Heart left ventricle (tissue), 16 donors: ENCODE data around the gene STARD13. TPM values are rescaled to one million over a fixed set of nuclear protein-coding genes. Genes with fewer than 3 reads are reported as not detected.

Experiments
- ATAC-seq, 4 donors: fragments of 200-7000 bp; cut with Tn5 transposase; one replicate each; pipeline ENCODE4 v1.9.1; 2020 to 2022; ENCODE audit warnings: moderate library complexity in 4 of 4, mild to moderate bottlenecking in 3 of 4, moderate number of reproducible peaks in 1 of 4
- DNase-seq, 5 donors: peaks; one replicate each; pipeline ENCODE4 v3.0.0-alpha.2; 2020
- H3K27ac ChIP-seq, 12 donors: fragments of 200-600 bp; sonication (generic) in 4 of 12; one replicate each; pipeline versions ENCODE4 v1.5.0 to v1.8.0; 2016 to 2022; ENCODE audit warnings: mild to moderate bottlenecking in 2 of 12
- H3K27me3 ChIP-seq, 9 donors: fragments of 200-600 bp; sonication (generic) in 2 of 9; one replicate each; pipeline versions ENCODE4 v1.5.1 to v1.8.0; 2016 to 2022; ENCODE audit warnings: mild to moderate bottlenecking in 3 of 9
- H3K36me3 ChIP-seq, 9 donors: fragments of 200-600 bp; sonication (generic) in 2 of 9; one replicate each; pipeline versions ENCODE4 v1.5.0 to v1.8.0; 2018 to 2022; ENCODE audit warnings: mild to moderate bottlenecking in 2 of 9
- H3K4me1 ChIP-seq, 12 donors: fragments of 200-600 bp; sonication (generic) in 4 of 12; one replicate each; pipeline versions ENCODE4 v1.5.0 to v1.8.0; 2016 to 2022; ENCODE audit warnings: mild to moderate bottlenecking in 3 of 12
- H3K4me3 ChIP-seq, 12 donors: fragments of 200-600 bp; sonication (generic) in 4 of 12; one replicate each; pipeline versions ENCODE4 v1.5.0 to v1.8.0; 2017 to 2022; ENCODE audit warnings: mild to moderate bottlenecking in 9 of 12, moderate library complexity in 4 of 12
- H3K9me3 ChIP-seq, 12 donors: fragments of 200-600 bp; sonication (generic) in 4 of 12; one replicate each; pipeline versions ENCODE4 v1.5.0 to v1.8.0; 2016 to 2022; ENCODE audit warnings: mild to moderate bottlenecking in 1 of 12
- CTCF ChIP-seq, 12 donors: fragments of 200-600 bp; sonication (generic) in 4 of 12; IDR thresholded peaks; one replicate each; pipeline versions ENCODE4 v1.5.0 to v1.8.0; 2018 to 2022; ENCODE audit warnings: antibody characterized with exemption in 12 of 12, mild to moderate bottlenecking in 5 of 12
- POLR2A ChIP-seq, 2 donors: fragments of 450-650 bp; IDR thresholded peaks; one replicate each; pipeline ENCODE4 v1.6.1; 2017; ENCODE audit warnings: antibody characterized with exemption in 2 of 2, mild to moderate bottlenecking in 2 of 2, moderate library complexity in 2 of 2
- WGBS, 4 donors: extraction: QIAGEN DNeasy Blood & Tissue Kit in 2 of 4; methylation state at CpG; one replicate each; pipeline versions ENCODE4 v1.1.5 to v1.1.7; 2013 to 2018; 5-methylcytosine and 5-hydroxymethylcytosine counted together
- intact Hi-C, 10 donors: fragments of 100-400 bp; cut with DNase I; formaldehyde crosslinking; loops; one replicate each; pipeline versions ENCODE4 v1.11.1 to v1.14.2; 2022
- polyA plus RNA-seq, 2 donors: library from polyadenylated mRNA; stranded (reverse); fragments of 200-250 nt; gene quantifications; one replicate each; pipeline ENCODE4 v1.2.3, GENCODE V29; 2013
- total RNA-seq, 9 donors: library from RNA; depleted of rRNA in 2 of 9; stranded (reverse); fragments of >200 nt in 2 of 9; fragmentation: NEBNext Ultra II Directional in 3 of 9; extraction: Animal tissue kit (Norgen Biotek cat#: 25700) in 3 of 9; gene quantifications; one replicate each; pipeline versions ENCODE4 v1.1.0 to v1.2.4, GENCODE V29; 2016 to 2023
- donor health status: ischemic (EF 13 %, LVEDD 7.1; RV severe dilation, severe dysfunction).
- donor health status: healthy with polysubstance abuse.
- donor health status: DM: no; HTN: yes; CAD: no.
- donor health status: DM: no; HTN: no; CAD: no.
- donor health status: ischemic (EF 25% LVEDD 6.9; RV normal size, moderate dysfunction).
- donor health status: ischemic (EF 25% LVEDD 5.7; RV mildly dilated, moderate dysfunction).
- donor health status: healthy.
- donor health status: DM: yes; HTN: yes; CAD: no.
- donor health status: ischemic (EF 35%, LVEDD 5.7; RV mildly dilated, moderate dysfunction).
- donor health status: nonischemic (EF 11% LVEDD 7.7; RV severe dilation, severe dysfunction).
- donor health status: DM: yes; HTN: yes; CAD: no.
- donor health status: PGD.
- donor health status: ischemic (EF 29% LVEDD 5.4; RV normal size, mild dysfunction).
- donor health status: nonischemic (EF 23%, LVEDD 6.1; RV moderate dilation, normal function).

Gene STARD13
- total and polyA plus RNA-seq, 11 donors, result 9.3 to 39.2 (median 28.3) TPM

- Histone ChIP-seq H3K27me3 (no peaks in the 10 kb centered on the region), H3K27ac (peak overlapping the region in 3 of 12 donors; percentile 8 to 27 (median 15)), H3K4me3 (no peak overlapping the region), H3K36me3 (peaks cover 0 to 12% (median 4%) of the 10 kb centered on the region in 9 donors), H3K9me3 (no peaks in the 10 kb centered on the region), H3K4me1 (peaks cover 0 to 63% (median 20%) of the 10 kb centered on the region in 12 donors)
- 84 to 94% (median 93%) methylated on average over 5 of the region's 5 CpGs for WGBS, 4 donors
- intact Hi-C loops, result no loop called here
- TF ChIP-seq CTCF (IDR thresholded peaks at IDR 0.05), result no peak
- no peak for TF ChIP-seq POLR2A (IDR thresholded peaks at IDR 0.05)
- DNase-seq, result no peak
- ATAC-seq, result no peak
Measured at GRCh38 chr13:33150662-33151061, 134.9 kb downstream of the STARD13 start.

- no peak overlapping the region for H3K4me3 ChIP-seq
- no peaks in the 10 kb centered on the region for H3K27me3 ChIP-seq
- TF ChIP-seq POLR2A (IDR thresholded peaks at IDR 0.05) (no peak), CTCF (IDR thresholded peaks at IDR 0.05) (no peak)
- no peaks in the 10 kb centered on the region for H3K9me3 ChIP-seq
- peaks cover 0 to 67% (median 24%) of the 10 kb centered on the region in 12 donors for H3K4me1 ChIP-seq
- DNase-seq (no peak), ATAC-seq (no peak)
- 74 to 90% (median 77%) methylated on average over 1 of the region's 1 CpG for WGBS, 4 donors
- H3K27ac ChIP-seq, result peak overlapping the region in 1 of 12 donors; percentile 8
- intact Hi-C loops, result no loop called here
- peaks cover 0 to 12% (median 4%) of the 10 kb centered on the region in 9 donors for H3K36me3 ChIP-seq
Measured at GRCh38 chr13:33150126-33150525, 135.4 kb downstream of the STARD13 start.

- Histone ChIP-seq H3K36me3 (peaks cover 0 to 16% (median 0%) of the 10 kb centered on the region in 9 donors), H3K9me3 (no peaks in the 10 kb centered on the region), H3K27me3 (no peaks in the 10 kb centered on the region), H3K4me1 (peaks cover 0 to 58% (median 21%) of the 10 kb centered on the region in 12 donors), H3K4me3 (no peak overlapping the region), H3K27ac (no peak overlapping the region)
- 95 to 99% (median 97%) methylated on average over 3 of the region's 3 CpGs for WGBS, 4 donors
- TF ChIP-seq CTCF (IDR thresholded peaks at IDR 0.05) (no peak), POLR2A (IDR thresholded peaks at IDR 0.05) (no peak)
- intact Hi-C loops, result no loop called here
- no peak for DNase-seq
- no peak for ATAC-seq
Measured at GRCh38 chr13:33147832-33148231, 137.7 kb downstream of the STARD13 start.

- Histone ChIP-seq H3K9me3 (no peaks in the 10 kb centered on the region), H3K36me3 (peaks cover 0 to 16% (median 5%) of the 10 kb centered on the region in 9 donors), H3K27ac (peak overlapping the region in 1 of 12 donors; percentile 20), H3K4me1 (peaks cover 0 to 52% (median 20%) of the 10 kb centered on the region in 12 donors), H3K27me3 (no peaks in the 10 kb centered on the region), H3K4me3 (no peak overlapping the region)
- WGBS, 4 donors, result 85 to 90% (median 89%) methylated on average over 4 of the region's 4 CpGs
- TF ChIP-seq POLR2A (IDR thresholded peaks at IDR 0.05) (no peak), CTCF (IDR thresholded peaks at IDR 0.05) (no peak)
- intact Hi-C loops, result no loop called here
- no peak for ATAC-seq
- DNase-seq, result no peak
Measured at GRCh38 chr13:33146843-33147611, 138.5 kb downstream of the STARD13 start.
